NCI-H1417 (cell line): ENCODE data around the gene SDK2.

Source experiments
- DNase-seq, 3 experiments: peaks; one replicate each; lab custom pipeline; 2025; lab: John Stamatoyannopoulos, UW

The SDK2 gene

DNA sequence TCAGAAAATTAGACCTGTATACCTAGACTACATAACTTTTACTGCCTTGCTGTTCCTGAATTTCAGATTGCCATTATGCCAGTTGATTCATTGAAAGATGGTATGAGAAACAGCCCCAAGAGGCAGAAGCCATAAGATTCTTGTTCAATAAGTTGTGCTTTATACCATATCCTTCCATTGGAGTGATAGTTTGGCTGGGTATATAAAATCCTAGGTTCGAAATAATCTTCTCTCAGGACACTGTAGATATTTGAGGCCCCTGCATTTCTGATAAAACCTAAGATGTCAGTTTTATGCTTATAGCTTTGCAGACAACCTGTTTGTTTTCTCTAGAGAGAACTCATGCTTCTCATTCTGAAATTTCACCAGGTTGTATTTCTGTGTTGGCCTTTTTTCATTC lies 9.6 kb upstream of the SDK2 start:
- DNase-seq = no peak

DNA sequence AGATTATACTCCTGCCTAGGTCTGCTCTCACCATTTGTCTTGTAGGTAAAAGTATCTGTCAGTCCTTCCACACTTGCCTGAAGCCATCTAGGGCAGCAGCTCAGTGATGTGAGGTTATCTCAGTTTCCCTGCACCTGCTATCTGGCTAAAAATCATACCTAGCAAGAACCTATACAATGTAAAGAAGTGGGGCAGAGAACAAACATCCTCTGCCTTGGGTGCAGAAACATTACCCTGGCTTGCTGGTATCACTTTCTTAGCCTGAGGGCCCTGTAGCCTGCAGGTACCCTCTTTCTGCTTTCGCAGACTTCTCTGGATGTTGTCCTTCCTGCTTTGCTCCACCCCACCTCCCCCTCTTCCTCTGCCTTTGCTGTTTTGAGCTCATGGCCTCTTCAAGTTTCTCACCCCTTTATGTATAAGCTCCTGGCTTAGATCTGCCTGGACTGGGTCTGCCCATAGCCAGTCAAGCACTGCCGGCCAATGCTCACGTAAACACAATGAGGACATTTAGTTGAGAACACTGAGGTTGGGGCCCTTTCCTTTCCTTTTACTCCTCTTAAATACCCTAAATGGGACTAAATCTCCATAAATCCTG lies 8.7 kb upstream of the SDK2 start:
- DNase-seq = no peak

GRCh38 chr17:73650617-73651200 lies 6.5 kb upstream of the SDK2 start:
- DNase-seq = no peak

- peak in 1 of 3 experiments; percentile 50 for DNase-seq
Measured at GRCh38 chr17:73650140-73650539, 5.9 kb upstream of the SDK2 start.

- DNase-seq = no peak
Measured at GRCh38 chr17:73648974-73649373, 4.7 kb upstream of the SDK2 start.

DNA sequence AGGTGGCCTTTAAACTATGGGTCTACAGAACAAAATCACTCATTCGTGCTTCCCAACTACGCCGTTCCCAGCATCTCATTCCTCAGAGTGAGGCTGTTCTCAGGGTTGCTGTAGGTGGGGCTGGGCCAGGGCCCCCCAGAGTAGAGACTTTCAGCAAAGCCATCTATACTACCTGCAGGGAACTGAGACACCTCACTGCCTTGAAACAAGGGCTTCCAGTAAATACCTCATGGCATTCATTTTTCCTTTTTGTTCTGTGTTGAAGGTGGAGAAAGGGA lies 4.2 kb upstream of the SDK2 start:
- DNase-seq = no peak

GRCh38 chr17:73647772-73648542 lies 3.7 kb upstream of the SDK2 start:
- no peak for DNase-seq

DNA sequence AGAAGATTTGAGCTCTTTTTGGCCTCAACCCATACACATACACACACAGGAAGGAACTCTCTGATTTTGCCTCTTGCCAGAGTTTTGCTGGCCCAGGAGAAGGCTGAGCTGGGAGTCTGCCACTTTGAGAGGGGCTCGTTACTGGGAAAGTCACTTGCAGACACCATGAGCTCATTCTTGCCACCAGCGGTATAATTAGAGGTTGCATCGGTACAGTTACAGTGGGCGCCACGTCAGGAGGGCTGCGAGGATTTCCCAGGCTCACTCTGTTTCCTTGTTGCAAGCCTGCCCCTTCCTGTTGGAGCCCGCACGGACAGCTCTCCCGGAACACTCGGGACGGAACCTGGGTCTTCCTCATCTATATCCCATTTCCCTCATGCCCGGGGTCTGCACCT lies 3.1 kb upstream of the SDK2 start:
- peak in 2 of 3 experiments; percentile 51 to 65 for DNase-seq

DNA sequence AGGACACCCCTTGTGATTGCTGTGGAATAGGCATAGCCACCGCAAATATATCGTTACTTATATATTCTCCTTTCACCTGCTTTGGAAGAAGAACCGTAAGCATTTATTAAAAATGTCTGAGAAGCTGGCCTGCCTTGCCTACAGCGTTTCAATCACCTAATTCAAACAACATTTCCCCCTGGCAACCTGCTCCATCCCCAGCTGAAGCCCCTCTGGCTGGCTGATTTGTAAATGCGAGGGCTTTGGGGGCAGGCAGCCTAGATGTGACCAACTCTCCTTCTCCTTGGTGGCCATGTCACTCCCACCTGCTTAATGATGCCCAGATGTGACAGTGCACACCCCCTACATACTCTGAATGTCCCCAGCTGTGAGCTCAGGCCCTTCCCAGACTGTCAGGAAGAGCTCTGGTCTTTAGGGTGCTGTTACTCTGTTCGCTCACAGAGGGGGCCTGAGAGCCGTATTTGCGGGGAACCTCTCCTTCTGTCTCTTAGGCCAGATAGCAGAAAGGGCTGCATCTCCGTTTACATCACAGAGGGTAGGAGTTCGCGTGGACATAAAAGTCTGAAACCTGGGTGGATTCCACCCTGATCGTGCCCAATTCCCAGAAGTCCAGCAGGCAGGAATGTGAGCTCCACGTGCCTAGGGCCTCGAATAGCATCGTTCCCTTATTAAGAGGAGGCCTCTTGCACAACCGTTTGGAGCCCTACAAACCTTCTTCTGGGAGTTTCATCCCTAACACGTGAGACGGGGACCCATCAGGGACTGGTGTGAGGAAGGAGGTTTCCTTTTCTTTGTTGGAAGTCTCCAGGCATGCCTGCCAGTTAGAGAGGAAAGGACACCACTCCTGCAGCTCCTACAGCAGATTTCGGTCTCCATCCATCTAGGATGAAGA lies 2.4 kb upstream of the SDK2 start:
- DNase-seq = peak in 2 of 3 experiments; percentile 20 to 66

GRCh38 chr17:73645050-73645871 lies 1.0 kb upstream of the SDK2 start:
- peak; percentile 74 to 91 (median 89) for DNase-seq

DNA sequence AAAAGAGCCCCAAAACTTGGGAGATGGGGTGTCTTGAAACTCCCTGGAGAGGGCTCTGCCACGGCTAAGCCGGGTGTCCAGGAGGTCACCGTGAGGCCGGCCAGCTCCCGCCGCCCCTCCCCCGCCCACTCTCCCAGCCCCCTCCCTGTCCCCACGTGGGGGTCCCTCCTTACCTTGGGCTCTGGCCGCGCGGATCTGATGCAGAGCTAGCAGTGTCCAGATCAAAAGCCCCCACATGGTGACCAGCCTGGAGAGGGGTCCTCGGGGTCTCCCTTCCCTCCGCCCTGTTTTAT lies 447 bp downstream of the SDK2 start:
- no peak for DNase-seq

DNA sequence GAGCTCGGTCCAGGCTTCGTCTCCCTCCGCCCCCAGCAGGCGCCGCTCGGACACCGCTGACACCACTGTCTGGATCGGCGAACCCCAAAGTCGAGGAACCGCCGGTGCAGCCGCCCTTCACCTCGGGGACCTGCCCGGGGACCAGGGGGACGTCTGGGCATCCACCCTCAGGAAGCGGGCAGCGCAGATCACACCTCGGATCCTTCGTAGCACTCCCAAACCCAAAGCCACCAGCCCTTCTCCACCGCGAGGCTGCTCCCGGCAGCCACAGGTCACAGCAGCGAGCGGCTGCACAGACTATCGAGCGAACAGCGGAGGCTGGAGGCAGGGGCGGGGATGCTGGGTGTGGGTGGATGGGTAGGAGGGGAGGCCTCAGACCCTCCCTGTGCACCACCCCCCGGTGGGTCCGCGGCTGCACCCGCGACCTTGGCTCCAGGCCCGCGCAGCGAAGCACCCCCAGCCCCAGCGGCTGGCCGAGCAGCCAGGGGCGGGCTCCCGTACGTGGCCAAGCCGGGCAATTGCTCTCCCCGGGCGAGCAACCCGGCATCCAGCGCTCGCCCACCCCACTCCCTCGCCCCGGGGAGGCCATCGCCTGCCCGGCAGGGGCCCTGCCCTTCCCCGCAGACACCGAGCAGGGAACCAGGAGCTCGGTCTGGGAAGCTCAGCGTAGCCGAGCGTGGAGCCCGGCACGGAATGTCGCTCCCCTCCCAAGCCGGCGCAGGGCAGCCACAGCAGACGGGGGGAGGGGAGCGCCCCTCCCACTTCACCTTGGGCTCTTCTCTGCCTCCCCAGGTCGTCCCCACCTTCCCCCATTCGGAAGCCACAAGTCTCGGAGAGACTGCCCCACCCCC lies 1.0 kb downstream of the SDK2 start:
- peak; percentile 45 to 89 (median 85) for DNase-seq

DNA sequence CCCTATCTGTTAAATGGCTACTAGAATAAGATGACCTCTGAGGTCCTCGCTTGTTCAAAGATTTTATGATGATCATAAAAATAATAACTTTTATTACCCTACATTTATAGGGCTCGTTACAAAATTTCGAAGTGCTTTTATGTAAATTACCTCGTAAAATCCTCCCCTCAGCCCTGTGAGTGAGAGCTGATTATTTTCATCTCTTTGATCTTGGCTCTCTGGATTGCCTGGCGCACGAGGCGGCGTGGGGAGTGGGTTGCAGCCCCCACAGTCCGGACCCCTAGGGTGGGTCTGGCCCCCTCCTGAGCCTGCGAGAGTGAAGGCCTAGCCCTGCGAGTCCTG lies 1.6 kb downstream of the SDK2 start:
- no peak for DNase-seq

DNA sequence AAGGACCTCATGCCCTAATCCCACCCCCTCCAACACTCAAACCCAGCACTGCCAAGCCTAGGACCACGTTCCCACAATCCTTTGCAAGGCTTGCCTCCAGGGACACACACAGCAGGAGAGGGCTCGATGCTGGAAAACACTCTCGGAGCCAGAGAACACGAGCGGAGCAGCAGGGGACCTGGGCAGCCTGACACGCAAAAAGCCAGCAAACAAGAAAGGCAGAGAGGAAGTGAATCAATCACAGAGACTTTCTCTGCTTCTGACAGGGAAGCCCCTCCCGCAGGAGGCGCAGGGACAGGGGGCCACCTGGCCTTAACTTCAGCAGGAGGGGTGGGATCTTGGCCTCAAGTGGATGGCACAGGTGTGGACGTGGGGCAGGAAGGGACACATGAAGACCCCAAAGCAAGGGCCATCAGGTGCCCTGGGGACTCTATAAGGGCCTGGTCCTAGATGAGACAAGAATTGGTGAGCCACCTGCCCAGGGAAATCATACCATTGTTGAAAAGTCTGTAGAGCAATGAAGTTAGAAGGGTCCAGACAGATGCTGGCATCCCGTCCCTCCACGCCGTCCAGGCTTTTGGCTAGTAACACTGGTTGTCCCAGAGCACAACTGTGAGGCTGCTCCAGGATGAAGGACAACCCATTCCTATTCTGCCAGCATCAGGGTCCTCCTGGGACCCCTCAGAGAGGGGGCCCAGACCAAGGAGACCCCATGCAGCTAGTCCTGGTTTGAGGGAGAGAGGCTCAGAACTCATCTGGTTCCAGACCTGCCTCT lies 2.2 kb downstream of the SDK2 start:
- peak; percentile 63 to 90 (median 76) for DNase-seq

- DNase-seq = peak in 1 of 3 experiments; percentile 63
Measured at GRCh38 chr17:73640691-73641090, 3.6 kb downstream of the SDK2 start.

GRCh38 chr17:73639932-73640331 lies 4.3 kb downstream of the SDK2 start:
- DNase-seq = peak in 2 of 3 experiments; percentile 71 to 80

- peak in 2 of 3 experiments; percentile 35 to 48 for DNase-seq
Measured at GRCh38 chr17:73639322-73639721, 4.9 kb downstream of the SDK2 start.

- DNase-seq = no peak
Measured at GRCh38 chr17:73638556-73638955, 5.7 kb downstream of the SDK2 start.

DNA sequence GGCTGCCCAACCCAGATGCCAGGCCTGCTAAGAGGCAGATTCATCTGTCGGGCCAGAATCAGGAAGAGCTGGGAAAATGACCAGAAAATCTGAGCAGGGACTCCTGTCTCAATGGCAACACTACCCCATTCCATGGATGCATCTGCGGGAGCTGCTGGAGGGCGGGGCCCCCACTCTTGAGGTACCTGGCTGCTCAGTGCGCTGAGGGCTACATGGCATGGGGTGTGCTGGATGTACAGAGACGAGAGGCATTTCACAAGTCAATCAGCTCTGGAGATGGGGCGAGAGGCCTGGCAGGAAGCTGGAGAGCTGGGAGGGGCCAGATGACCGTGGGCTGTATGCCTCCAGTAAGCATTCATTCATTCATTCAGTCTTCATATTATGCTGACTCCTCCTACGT lies 6.4 kb downstream of the SDK2 start:
- no peak for DNase-seq

DNA sequence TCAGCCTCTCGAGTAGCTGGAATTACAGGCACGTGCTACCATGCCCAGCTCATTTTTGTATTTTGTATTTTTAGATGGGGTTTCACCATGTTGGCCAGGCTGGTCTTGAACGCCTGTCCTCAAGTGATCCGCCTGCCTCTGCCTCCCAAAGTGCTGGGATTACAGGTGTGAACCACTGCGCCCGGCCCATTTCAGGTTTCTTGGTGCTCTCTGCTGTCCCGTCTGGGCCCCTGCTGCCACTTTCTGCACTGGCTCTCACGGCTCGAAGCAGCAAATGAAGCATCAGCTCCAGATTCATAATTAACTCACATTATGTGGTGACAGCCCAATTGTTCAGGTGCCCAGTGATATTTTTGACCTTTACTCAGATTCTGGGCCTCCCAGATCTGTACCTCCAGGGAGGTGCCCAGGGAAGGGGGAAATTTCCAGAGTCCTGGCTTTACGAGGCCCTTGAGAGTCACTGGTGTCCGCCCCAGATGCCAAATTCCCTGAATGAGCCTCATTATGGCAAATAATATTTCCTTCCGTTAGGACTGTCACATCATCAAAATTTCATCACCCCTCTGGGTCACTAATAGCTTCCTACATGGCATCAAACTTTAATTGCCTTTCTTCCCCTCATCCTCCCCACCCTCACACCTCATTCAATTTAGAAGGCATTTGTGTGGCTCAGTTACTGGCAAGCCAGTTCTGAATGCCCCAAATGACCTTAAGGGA lies 9.0 kb downstream of the SDK2 start:
- no peak for DNase-seq
